ENCODE results near the gene STAC3. TPM values are rescaled to one million over a fixed set of nuclear protein-coding genes. Genes with fewer than 3 reads are reported as not detected.

STAC3 gene
- total RNA-seq, 4 donors from 2014 or later, result 0.42 to 1.7 (median 1.2) TPM

GRCh38 chr12:57262126-57262822, 11.3 kb upstream of the STAC3 start:
- Histone ChIP-seq H3K4me1 (peaks cover 0 to 15% (median 8%) of the 10 kb centered on the region in 4 donors), H3K27ac (replicated peaks in 1 of 4) (no peak overlapping the region), H3K9me3 (no peaks in the 10 kb centered on the region), H3K36me3 (peaks cover 42 to 73% (median 60%) of the 10 kb centered on the region in 4 donors), H3K4me3 (no peak overlapping the region), H3K27me3 (no peaks in the 10 kb centered on the region)
- TF ChIP-seq POLR2A (IDR thresholded peaks at IDR 0.05; ENCODE audit: low read depth) (no peak), CTCF (IDR thresholded peaks at IDR 0.05) (no peak), POLR2AphosphoS5 (IDR thresholded peaks at IDR 0.05) (no peak), EP300 (IDR thresholded peaks at IDR 0.05) (no peak)
- intact Hi-C loops (cut with DNase I), result no loop called here
- DNase-seq (ENCODE audit: extremely low spot score), result no peak
- 92% methylated on average over 3 of the region's 3 CpGs for WGBS

GRCh38 chr12:57261428-57261865, 10.5 kb upstream of the STAC3 start:
- Histone ChIP-seq H3K27me3 (no peaks in the 10 kb centered on the region), H3K4me3 (no peak overlapping the region), H3K36me3 (peaks cover 38 to 73% (median 61%) of the 10 kb centered on the region in 4 donors), H3K9me3 (no peaks in the 10 kb centered on the region), H3K27ac (replicated peaks in 1 of 4) (no peak overlapping the region), H3K4me1 (peaks cover 0 to 15% (median 8%) of the 10 kb centered on the region in 4 donors)
- intact Hi-C loops (cut with DNase I), result no loop called here
- DNase-seq (ENCODE audit: extremely low spot score), result no peak
- 55% methylated on average over 2 of the region's 2 CpGs for WGBS
- TF ChIP-seq POLR2AphosphoS5 (IDR thresholded peaks at IDR 0.05) (no peak), EP300 (IDR thresholded peaks at IDR 0.05) (no peak), POLR2A (IDR thresholded peaks at IDR 0.05; ENCODE audit: low read depth) (no peak), CTCF (IDR thresholded peaks at IDR 0.05) (no peak)

GRCh38 chr12:57260366-57260765, 9.4 kb upstream of the STAC3 start:
- Histone ChIP-seq H3K27ac (replicated peaks in 1 of 4) (no peak overlapping the region), H3K36me3 (peaks cover 40 to 73% (median 61%) of the 10 kb centered on the region in 4 donors), H3K9me3 (no peaks in the 10 kb centered on the region), H3K27me3 (no peaks in the 10 kb centered on the region), H3K4me1 (peaks cover 0 to 15% (median 8%) of the 10 kb centered on the region in 4 donors), H3K4me3 (no peak overlapping the region)
- WGBS, result 93% methylated on average over 4 of the region's 4 CpGs
- intact Hi-C loops (cut with DNase I), result no loop called here
- no peak for TF ChIP-seq POLR2A (IDR thresholded peaks at IDR 0.05; ENCODE audit: low read depth)
- no peak for TF ChIP-seq CTCF (IDR thresholded peaks at IDR 0.05)
- no peak for TF ChIP-seq EP300 (IDR thresholded peaks at IDR 0.05)
- TF ChIP-seq POLR2AphosphoS5 (IDR thresholded peaks at IDR 0.05), result no peak
- peak; percentile 31 for DNase-seq (ENCODE audit: extremely low spot score)

- no peak overlapping the region for H3K4me3 ChIP-seq
- TF ChIP-seq EP300 (IDR thresholded peaks at IDR 0.05) (no peak), POLR2A (IDR thresholded peaks at IDR 0.05; ENCODE audit: low read depth) (no peak), CTCF (IDR thresholded peaks at IDR 0.05) (no peak), POLR2AphosphoS5 (IDR thresholded peaks at IDR 0.05) (no peak)
- H3K36me3 ChIP-seq, result peaks cover 40 to 76% (median 65%) of the 10 kb centered on the region in 4 donors
- no peak overlapping the region for H3K27ac ChIP-seq (replicated peaks in 1 of 4)
- peaks cover 0 to 15% (median 8%) of the 10 kb centered on the region in 4 donors for H3K4me1 ChIP-seq
- no peaks in the 10 kb centered on the region for H3K27me3 ChIP-seq
- intact Hi-C loops (cut with DNase I), result no loop called here
- DNase-seq (ENCODE audit: extremely low spot score), result no peak
- H3K9me3 ChIP-seq, result no peaks in the 10 kb centered on the region
- 68% methylated on average over 6 of the region's 6 CpGs for WGBS
These were observed 8.3 kb upstream of the STAC3 start for GRCh38 chr12:57258977-57259970.
